ENCODE measurements around the gene PAPSS2. TPM values are rescaled to one million over a fixed set of nuclear protein-coding genes. Genes with fewer than 3 reads are reported as not detected.
A peak's percentile ranks its signal among the peaks of the same experiment; 100 is the strongest.
"Not testable (repeated sequence)": the region's sequence is repeated elsewhere in the genome, so short reads cannot be mapped to it uniquely, and the experiment has no call there.

PAPSS2 gene
- total RNA-seq, 1 donor from 2014 or later = 4.7 TPM

DNA sequence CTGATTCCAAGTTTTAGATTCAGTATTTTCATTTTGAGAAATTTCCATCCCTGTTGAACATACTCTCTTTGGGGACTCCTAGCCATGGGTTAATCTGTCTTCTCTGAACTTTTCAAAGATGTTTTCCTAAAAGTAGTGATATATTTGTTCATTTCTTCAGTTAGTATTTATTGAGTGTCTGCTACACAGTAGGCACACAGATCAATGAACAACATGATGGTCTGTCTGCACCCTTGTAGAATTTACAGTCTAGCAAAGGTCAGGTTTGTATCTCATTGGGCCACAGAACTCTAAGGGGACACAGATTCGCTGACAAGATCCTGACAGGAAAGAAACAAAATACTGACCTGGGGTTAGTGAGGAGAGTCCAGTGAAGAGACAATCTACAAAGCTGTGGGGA, 42.2 kb upstream of the PAPSS2 start:
- TF ChIP-seq, protein P1, sequence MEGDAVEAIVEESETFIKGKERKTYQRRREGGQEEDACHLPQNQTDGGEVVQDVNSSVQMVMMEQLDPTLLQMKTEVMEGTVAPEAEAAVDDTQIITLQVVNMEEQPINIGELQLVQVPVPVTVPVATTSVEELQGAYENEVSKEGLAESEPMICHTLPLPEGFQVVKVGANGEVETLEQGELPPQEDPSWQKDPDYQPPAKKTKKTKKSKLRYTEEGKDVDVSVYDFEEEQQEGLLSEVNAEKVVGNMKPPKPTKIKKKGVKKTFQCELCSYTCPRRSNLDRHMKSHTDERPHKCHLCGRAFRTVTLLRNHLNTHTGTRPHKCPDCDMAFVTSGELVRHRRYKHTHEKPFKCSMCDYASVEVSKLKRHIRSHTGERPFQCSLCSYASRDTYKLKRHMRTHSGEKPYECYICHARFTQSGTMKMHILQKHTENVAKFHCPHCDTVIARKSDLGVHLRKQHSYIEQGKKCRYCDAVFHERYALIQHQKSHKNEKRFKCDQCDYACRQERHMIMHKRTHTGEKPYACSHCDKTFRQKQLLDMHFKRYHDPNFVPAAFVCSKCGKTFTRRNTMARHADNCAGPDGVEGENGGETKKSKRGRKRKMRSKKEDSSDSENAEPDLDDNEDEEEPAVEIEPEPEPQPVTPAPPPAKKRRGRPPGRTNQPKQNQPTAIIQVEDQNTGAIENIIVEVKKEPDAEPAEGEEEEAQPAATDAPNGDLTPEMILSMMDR (IDR thresholded peaks at IDR 0.05; ENCODE audit: partially characterized antibody, unreplicated experiment) = no peak
- no peaks in the 10 kb centered on the region for H3K36me3 Mint-ChIP-seq (ENCODE audit: unreplicated experiment)
- H3K9me3 Mint-ChIP-seq (ENCODE audit: unreplicated experiment) = no peaks in the 10 kb centered on the region
- peaks cover 10% of the 10 kb centered on the region for H3K4me1 Mint-ChIP-seq (ENCODE audit: low read depth, unreplicated experiment)
- no peak overlapping the region for H3K4me3 Mint-ChIP-seq (ENCODE audit: unreplicated experiment)
- no peak for DNase-seq
- H3K27ac Mint-ChIP-seq (ENCODE audit: unreplicated experiment) = peak overlapping the region; percentile 7
- H3K27me3 Mint-ChIP-seq (ENCODE audit: unreplicated experiment) = peaks cover 3% of the 10 kb centered on the region

DNA sequence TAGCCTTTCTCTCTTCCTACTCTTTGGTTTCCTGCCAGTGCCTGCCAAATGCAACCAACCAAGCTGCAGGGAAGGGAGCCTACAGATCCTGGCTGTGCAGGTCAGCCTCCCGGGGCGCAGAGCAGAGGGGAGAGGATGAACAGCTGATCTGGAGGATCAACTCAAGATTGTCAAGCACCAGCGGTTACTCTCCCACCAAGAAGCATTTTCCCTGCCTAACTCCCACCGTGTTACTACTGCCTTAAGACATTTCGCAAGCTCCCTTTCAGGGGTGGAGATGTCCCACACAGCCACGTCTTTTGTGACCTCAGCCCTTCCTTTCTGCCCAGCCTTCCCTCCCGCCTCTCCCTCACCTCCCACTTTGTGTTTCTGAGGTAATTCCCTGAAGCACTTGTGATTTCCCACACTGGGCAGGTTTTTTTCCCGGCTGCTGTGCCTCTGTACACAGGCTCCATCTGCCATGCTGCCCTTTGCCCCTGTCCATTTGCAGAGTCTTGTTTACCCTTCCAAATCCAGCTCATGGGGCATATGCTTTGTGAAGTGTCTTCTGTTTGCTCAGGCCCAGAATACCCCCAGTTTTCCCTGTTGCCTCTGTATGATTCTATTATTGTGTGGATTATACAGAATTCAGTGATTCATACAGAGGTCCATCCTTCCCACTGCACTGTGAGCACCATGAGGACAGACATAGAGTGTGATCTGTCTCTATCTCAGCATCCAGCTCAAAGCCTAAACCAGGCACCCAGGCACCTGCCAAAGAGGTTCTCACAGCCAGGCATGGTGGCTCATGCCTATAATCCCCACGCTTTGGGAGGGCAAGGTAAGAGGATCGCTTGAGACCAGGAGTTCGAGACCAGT, 40.9 kb upstream of the PAPSS2 start:
- no peaks in the 10 kb centered on the region for H3K9me3 Mint-ChIP-seq (ENCODE audit: unreplicated experiment)
- peak overlapping the region; percentile 88 for H3K27ac Mint-ChIP-seq (ENCODE audit: unreplicated experiment)
- H3K4me3 Mint-ChIP-seq (ENCODE audit: unreplicated experiment) = peak overlapping the region; percentile 48
- DNase-seq = peak; percentile 38
- TF ChIP-seq, protein P1 (IDR thresholded peaks at IDR 0.05; ENCODE audit: partially characterized antibody, unreplicated experiment) = no peak
- peaks cover 10% of the 10 kb centered on the region for H3K4me1 Mint-ChIP-seq (ENCODE audit: low read depth, unreplicated experiment)
- H3K27me3 Mint-ChIP-seq (ENCODE audit: unreplicated experiment) = peaks cover 3% of the 10 kb centered on the region
- H3K36me3 Mint-ChIP-seq (ENCODE audit: unreplicated experiment) = no peaks in the 10 kb centered on the region

DNA sequence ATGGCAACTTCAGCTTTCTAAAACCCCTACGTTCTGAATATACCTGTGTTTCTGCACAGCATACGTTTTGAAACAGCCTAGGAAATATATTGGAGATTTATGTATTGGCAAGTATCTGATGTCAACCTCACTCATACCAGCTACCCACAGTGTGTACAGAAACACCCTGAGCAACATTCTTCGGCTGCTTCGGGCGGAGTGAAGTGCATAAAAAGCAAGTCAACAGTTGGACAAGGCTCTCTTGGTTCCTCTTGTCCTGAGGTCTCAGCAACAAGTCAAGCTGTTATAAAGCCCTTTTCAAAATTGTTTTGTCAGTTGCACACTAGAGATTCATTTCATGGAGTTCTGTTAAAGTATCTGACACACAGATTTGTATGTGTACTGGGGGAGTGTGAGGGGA, 40.0 kb upstream of the PAPSS2 start:
- Mint-ChIP-seq H3K27ac (ENCODE audit: unreplicated experiment) (no peak overlapping the region), H3K4me1 (ENCODE audit: low read depth, unreplicated experiment) (peaks cover 10% of the 10 kb centered on the region), H3K4me3 (ENCODE audit: unreplicated experiment) (no peak overlapping the region), H3K36me3 (ENCODE audit: unreplicated experiment) (no peaks in the 10 kb centered on the region), H3K9me3 (ENCODE audit: unreplicated experiment) (no peaks in the 10 kb centered on the region), H3K27me3 (ENCODE audit: unreplicated experiment) (peaks cover 3% of the 10 kb centered on the region)
- TF ChIP-seq, protein P1 (IDR thresholded peaks at IDR 0.05; ENCODE audit: partially characterized antibody, unreplicated experiment) = no peak
- no peak for DNase-seq

DNA sequence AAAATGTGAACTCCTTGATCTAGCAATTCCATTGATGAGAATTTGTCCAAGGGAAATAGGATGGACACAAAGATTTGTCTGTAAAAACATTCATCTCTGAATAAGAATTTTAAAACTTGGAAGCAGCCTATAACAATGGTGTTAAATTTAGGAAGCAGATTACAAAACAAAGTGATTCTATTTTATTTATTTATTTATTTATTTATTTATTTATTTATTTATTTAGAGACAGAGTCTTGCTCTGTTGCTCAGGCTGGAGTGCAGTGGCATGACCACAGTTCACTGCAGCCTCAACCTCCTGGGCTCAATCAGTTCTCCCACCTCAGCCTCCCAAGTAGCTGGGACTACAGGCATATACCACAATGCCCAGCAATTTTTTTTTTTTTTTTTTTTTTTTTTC, 38.2 kb upstream of the PAPSS2 start:
- H3K4me3 Mint-ChIP-seq (ENCODE audit: unreplicated experiment); H3K36me3 Mint-ChIP-seq (ENCODE audit: unreplicated experiment); DNase-seq; H3K27me3 Mint-ChIP-seq (ENCODE audit: unreplicated experiment); H3K27ac Mint-ChIP-seq (ENCODE audit: unreplicated experiment); H3K4me1 Mint-ChIP-seq (ENCODE audit: low read depth, unreplicated experiment); H3K9me3 Mint-ChIP-seq (ENCODE audit: unreplicated experiment): not testable (repeated sequence)

DNA sequence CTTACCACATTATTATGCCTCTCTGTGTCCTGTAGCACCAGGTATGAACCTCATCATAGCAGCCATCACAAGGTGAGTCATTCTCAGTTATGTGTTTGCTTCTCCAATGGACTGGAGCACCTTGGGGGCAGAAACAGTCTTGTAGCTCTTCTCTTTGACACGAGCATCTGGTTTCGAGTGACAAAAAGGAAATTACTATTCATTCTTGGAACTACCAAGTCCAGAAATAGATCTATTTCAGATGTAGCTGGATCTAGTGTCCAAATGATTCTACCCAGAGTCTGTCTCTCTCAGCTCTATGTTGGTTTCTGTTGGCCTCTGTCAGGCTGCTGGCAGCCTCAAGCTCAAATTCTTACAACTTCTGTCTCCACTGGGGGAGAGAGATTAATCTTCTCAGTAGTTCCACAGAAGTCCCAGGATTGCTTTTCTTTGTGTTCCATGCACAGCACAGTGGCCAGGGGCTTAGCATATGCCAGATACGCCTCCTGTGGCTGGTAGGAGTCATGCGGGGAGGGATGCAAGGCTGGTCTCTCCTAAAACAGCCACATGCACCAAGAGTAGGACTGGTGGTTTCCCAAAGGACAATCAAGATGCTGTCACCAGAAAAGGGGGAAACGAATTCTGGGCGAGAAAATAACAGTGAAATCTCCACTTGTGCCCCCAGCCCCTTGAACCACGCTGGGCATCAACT, 37.2 kb upstream of the PAPSS2 start:
- Mint-ChIP-seq H3K4me3 (ENCODE audit: unreplicated experiment) (no peak overlapping the region), H3K4me1 (ENCODE audit: low read depth, unreplicated experiment) (peaks cover 10% of the 10 kb centered on the region), H3K9me3 (ENCODE audit: unreplicated experiment) (no peaks in the 10 kb centered on the region), H3K36me3 (ENCODE audit: unreplicated experiment) (no peaks in the 10 kb centered on the region), H3K27me3 (ENCODE audit: unreplicated experiment) (peaks cover 3% of the 10 kb centered on the region), H3K27ac (ENCODE audit: unreplicated experiment) (peak overlapping the region; percentile 65)
- TF ChIP-seq, protein P1 (IDR thresholded peaks at IDR 0.05; ENCODE audit: partially characterized antibody, unreplicated experiment) = no peak
- DNase-seq = no peak
